ENCODE measurements around the gene SARS2. TPM values are rescaled to one million over a fixed set of nuclear protein-coding genes. Genes with fewer than 3 reads are reported as not detected.

SARS2 gene
- total and polyA plus RNA-seq, 7 donors: 13.3 to 19.8 (median 17.0) TPM

DNA sequence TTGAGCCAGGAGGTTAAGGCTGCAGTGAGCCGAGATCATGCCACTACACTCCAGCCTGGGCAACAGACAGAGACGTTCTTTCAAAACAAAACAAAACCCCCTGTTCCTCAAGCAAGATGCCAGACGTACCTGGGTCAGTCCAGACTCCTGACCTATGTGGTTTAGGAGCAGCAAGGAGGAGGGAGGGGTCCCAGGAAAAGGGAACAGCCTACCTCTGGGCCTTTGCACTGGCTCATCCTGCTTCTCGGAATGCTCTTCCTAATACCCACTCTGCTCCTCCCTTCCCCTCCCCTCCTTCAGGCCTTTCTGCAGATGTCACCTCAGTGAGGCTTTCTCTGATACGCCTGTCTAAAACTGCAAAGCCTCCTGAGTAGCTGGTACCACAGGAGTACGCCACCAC is 62.0 kb downstream of the SARS2 start:
- DNase-seq (no peak), ATAC-seq (no peak)
- H3K4me3 ChIP-seq: no peak overlapping the region
- no peaks in the 10 kb centered on the region for H3K4me1 ChIP-seq
- intact Hi-C loops (cut with DNase I): no loop called here
- TF ChIP-seq, protein P1, sequence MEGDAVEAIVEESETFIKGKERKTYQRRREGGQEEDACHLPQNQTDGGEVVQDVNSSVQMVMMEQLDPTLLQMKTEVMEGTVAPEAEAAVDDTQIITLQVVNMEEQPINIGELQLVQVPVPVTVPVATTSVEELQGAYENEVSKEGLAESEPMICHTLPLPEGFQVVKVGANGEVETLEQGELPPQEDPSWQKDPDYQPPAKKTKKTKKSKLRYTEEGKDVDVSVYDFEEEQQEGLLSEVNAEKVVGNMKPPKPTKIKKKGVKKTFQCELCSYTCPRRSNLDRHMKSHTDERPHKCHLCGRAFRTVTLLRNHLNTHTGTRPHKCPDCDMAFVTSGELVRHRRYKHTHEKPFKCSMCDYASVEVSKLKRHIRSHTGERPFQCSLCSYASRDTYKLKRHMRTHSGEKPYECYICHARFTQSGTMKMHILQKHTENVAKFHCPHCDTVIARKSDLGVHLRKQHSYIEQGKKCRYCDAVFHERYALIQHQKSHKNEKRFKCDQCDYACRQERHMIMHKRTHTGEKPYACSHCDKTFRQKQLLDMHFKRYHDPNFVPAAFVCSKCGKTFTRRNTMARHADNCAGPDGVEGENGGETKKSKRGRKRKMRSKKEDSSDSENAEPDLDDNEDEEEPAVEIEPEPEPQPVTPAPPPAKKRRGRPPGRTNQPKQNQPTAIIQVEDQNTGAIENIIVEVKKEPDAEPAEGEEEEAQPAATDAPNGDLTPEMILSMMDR (IDR thresholded peaks at IDR 0.05): no peak
- H3K27me3 ChIP-seq (ENCODE audit: insufficient read depth in 3 of 3, low read length in 2 of 3): no peaks in the 10 kb centered on the region
- H3K36me3 ChIP-seq (ENCODE audit: insufficient read depth in 1 of 2, low read depth in 1 of 2): no peaks in the 10 kb centered on the region
- no peak overlapping the region for H3K27ac ChIP-seq
- H3K9me3 ChIP-seq: no peaks in the 10 kb centered on the region
- WGBS, 3 donors: 93 to 96% (median 94%) methylated on average over 6 of the region's 6 CpGs

DNA sequence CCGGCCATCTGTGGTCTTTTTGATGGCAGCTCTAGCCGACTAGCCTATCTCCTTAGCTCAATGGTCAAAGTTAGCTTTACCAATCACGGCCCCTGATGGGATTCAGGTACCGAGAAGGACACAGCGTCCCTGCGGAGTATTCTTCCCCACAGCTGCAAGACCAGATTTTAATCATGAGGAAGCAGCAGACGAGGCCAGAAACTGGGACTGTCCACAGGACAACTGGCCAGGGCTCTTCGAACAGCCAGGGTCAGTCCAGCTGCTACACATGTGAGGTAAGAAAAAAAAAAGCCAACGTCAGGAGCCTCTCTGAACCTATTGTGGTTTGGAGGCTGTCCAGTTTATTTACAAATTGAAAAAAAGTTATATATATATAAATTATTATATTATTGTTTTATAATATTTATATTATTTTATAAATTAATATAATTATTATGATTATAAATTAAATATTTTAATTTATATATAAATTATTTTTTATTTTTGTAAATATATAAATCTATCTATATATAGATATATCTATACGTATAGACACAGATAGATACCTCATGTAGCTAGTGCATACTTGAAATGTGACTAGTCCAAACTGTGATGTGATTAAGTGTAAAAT is 63.3 kb downstream of the SARS2 start:
- DNase-seq (no peak), ATAC-seq (no peak)
- no peaks in the 10 kb centered on the region for H3K27me3 ChIP-seq (ENCODE audit: insufficient read depth in 3 of 3, low read length in 2 of 3)
- no peak overlapping the region for H3K27ac ChIP-seq
- H3K4me1 ChIP-seq: peaks cover 11% of the 10 kb centered on the region
- TF ChIP-seq, protein P1 (IDR thresholded peaks at IDR 0.05): no peak
- H3K36me3 ChIP-seq (ENCODE audit: insufficient read depth in 1 of 2, low read depth in 1 of 2): no peaks in the 10 kb centered on the region
- H3K4me3 ChIP-seq: no peak overlapping the region
- WGBS, 3 donors: 45 to 62% (median 50%) methylated on average over 10 of the region's 10 CpGs
- intact Hi-C loops (cut with DNase I): no loop called here
- H3K9me3 ChIP-seq: no peaks in the 10 kb centered on the region

Other genes starting within 250 kb of the SARS2 start
- under 1 TPM; 0.32 to 0.64 (median 0.52) TPM for gene CAPN12, start 186.3 kb downstream of the SARS2 start, total RNA-seq
- under 1 TPM; 0.27 to 0.35 (median 0.34) TPM for gene CAPN12, start 186.3 kb downstream of the SARS2 start, polyA plus RNA-seq
- not detected for gene LGALS7, start 157.2 kb downstream of the SARS2 start, total RNA-seq
- gene LGALS7, start 157.2 kb downstream of the SARS2 start, polyA plus RNA-seq: not detected
- not detected for gene LGALS7B, start 141.6 kb downstream of the SARS2 start, total RNA-seq
- under 1 TPM in 1 of 3 donors, not detected in 2; 0.91 TPM for gene LGALS7B, start 141.6 kb downstream of the SARS2 start, polyA plus RNA-seq
- 1 to 10 TPM in 2 of 4 donors, under 1 TPM in 2; 0.62 to 2.0 (median 0.98) TPM for gene LGALS4, start 117.8 kb downstream of the SARS2 start, total RNA-seq
- under 1 TPM; 0.31 to 0.77 (median 0.53) TPM for gene LGALS4, start 117.8 kb downstream of the SARS2 start, polyA plus RNA-seq
- gene ECH1, start 99.0 kb downstream of the SARS2 start, total RNA-seq: 100 to 1,000 TPM; 279 to 572 (median 404) TPM
- gene ECH1, start 99.0 kb downstream of the SARS2 start, polyA plus RNA-seq: 100 to 1,000 TPM; 512 to 649 (median 601) TPM
- 100 to 1,000 TPM; 151 to 229 (median 198) TPM for gene HNRNPL, start 80.8 kb downstream of the SARS2 start, total RNA-seq
- 100 to 1,000 TPM; 109 to 215 (median 191) TPM for gene HNRNPL, start 80.8 kb downstream of the SARS2 start, polyA plus RNA-seq
- gene RINL, start 52.5 kb downstream of the SARS2 start, total RNA-seq: 1 to 10 TPM; 1.5 to 4.8 (median 2.2) TPM
- 1 to 10 TPM; 2.2 to 3.4 (median 2.2) TPM for gene RINL, start 52.5 kb downstream of the SARS2 start, polyA plus RNA-seq
- 100 to 1,000 TPM; 133 to 180 (median 147) TPM for gene SIRT2, start 31.1 kb downstream of the SARS2 start, total RNA-seq
- gene SIRT2, start 31.1 kb downstream of the SARS2 start, polyA plus RNA-seq: 100 to 1,000 TPM; 140 to 260 (median 204) TPM
- gene NFKBIB, start 30.8 kb downstream of the SARS2 start, total RNA-seq: 10 to 100 TPM; 21.9 to 41.0 (median 26.6) TPM
- gene NFKBIB, start 30.8 kb downstream of the SARS2 start, polyA plus RNA-seq: 100 to 1,000 TPM in 1 of 3 donors, 10 to 100 TPM in 2; 45.5 to 109 (median 50.7) TPM
- 1 to 10 TPM in 2 of 4 donors, under 1 TPM in 1, not detected in 1; 0.25 to 1.1 (median 1.0) TPM for gene CCER2, start 18.6 kb downstream of the SARS2 start, total RNA-seq
- under 1 TPM; 0.14 to 0.77 (median 0.21) TPM for gene CCER2, start 18.6 kb downstream of the SARS2 start, polyA plus RNA-seq
- gene MRPS12, start 181 bp upstream of the SARS2 start, total RNA-seq: 10 to 100 TPM; 33.8 to 70.6 (median 42.4) TPM
- gene MRPS12, start 181 bp upstream of the SARS2 start, polyA plus RNA-seq: 100 to 1,000 TPM in 1 of 3 donors, 10 to 100 TPM in 2; 70.5 to 175 (median 71.4) TPM
- gene FBXO17, start 45.0 kb upstream of the SARS2 start, total RNA-seq: 1 to 10 TPM; 1.6 to 4.3 (median 2.3) TPM
- gene FBXO17, start 45.0 kb upstream of the SARS2 start, polyA plus RNA-seq: 1 to 10 TPM; 1.7 to 3.3 (median 1.8) TPM
- gene FBXO27, start 101.8 kb upstream of the SARS2 start, total RNA-seq: 10 to 100 TPM in 1 of 4 donors, 1 to 10 TPM in 1, under 1 TPM in 2; 0.42 to 10.7 (median 0.99) TPM
- gene FBXO27, start 101.8 kb upstream of the SARS2 start, polyA plus RNA-seq: under 1 TPM; 0.03 to 0.77 (median 0.14) TPM
- gene ACP7, start 153.6 kb upstream of the SARS2 start, total RNA-seq: not detected
- under 1 TPM in 1 of 3 donors, not detected in 2; 0.07 TPM for gene ACP7, start 153.6 kb upstream of the SARS2 start, polyA plus RNA-seq
- gene PAK4, start 195.0 kb upstream of the SARS2 start, total RNA-seq: 10 to 100 TPM; 10.6 to 17.3 (median 11.6) TPM
- 10 to 100 TPM in 2 of 3 donors, 1 to 10 TPM in 1; 7.2 to 22.0 (median 16.5) TPM for gene PAK4, start 195.0 kb upstream of the SARS2 start, polyA plus RNA-seq

Data from psoas muscle (tissue), 8 donors.